Measurements from ENCODE around the gene EP400. TPM values are rescaled to one million over a fixed set of nuclear protein-coding genes. Genes with fewer than 3 reads are reported as not detected.

The EP400 gene
- polyA plus RNA-seq, 4 donors: 8.6 to 28.9 (median 12.8) TPM

DNA sequence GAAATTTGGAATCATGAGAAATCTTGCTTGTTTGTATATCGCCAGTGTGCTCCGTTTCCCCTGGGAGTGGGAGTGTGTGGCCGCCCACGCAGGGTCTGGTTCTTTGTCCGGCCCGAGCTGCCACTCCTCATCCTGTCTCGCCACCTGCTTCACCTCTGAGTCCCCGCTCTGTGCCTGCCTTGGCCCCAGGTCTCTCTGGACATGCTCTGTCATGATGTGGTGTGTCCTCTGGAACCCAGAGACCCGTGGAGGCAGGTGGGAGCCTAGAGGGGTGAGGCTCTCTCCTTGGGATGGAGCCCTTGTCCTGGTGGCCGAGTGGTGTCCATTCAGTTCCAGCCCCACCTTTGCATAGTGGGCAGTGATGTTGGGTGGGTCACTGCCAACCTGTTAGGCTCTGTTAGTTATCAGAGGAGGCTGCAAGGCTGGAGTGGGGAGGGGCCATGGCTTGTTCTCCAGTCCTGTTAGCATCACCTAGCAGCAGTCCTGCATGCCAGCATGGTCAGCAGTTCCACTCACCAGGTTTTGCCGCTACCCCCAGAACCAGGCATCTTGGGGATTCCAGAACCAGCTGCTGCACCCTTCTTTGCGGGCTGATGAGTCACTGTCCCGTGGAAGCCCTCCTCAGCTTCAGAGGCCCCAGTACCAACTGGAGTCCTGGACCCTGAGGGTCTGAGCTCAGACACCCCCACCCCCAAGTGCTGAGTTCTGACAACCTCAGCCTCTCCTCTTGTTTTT is 76.5 kb downstream of the EP400 start:
- no peak overlapping the region for H3K27ac ChIP-seq (ENCODE audit: low read depth in 1 of 3, low read length in 2 of 3)
- DNase-seq (no peak), FAIRE-seq (no peak)
- H3K4me3 ChIP-seq (ENCODE audit: low read depth in 1 of 3, low read length in 3 of 3): no peak overlapping the region
- 94 to 97% (median 95%) methylated on average over 13 of the region's 13 CpGs for WGBS, 3 donors
- H3K36me3 ChIP-seq (ENCODE audit: control insufficient read depth in 3 of 3, insufficient read depth in 2 of 3, low read depth in 1 of 3, low read length in 3 of 3): peaks cover 25 to 70% (median 42%) of the 10 kb centered on the region in 3 donors
- no peaks in the 10 kb centered on the region for H3K4me1 ChIP-seq (ENCODE audit: control insufficient read depth in 3 of 3, insufficient read depth in 2 of 3, low read depth in 1 of 3, low read length in 2 of 3)
- H3K9me3 ChIP-seq (ENCODE audit: control insufficient read depth in 2 of 2, insufficient read depth in 1 of 2, low read depth in 1 of 2, low read length in 1 of 2): no peaks in the 10 kb centered on the region
- no peaks in the 10 kb centered on the region for H3K27me3 ChIP-seq (ENCODE audit: control insufficient read depth in 3 of 3, insufficient read depth in 3 of 3, low read length in 3 of 3)

DNA sequence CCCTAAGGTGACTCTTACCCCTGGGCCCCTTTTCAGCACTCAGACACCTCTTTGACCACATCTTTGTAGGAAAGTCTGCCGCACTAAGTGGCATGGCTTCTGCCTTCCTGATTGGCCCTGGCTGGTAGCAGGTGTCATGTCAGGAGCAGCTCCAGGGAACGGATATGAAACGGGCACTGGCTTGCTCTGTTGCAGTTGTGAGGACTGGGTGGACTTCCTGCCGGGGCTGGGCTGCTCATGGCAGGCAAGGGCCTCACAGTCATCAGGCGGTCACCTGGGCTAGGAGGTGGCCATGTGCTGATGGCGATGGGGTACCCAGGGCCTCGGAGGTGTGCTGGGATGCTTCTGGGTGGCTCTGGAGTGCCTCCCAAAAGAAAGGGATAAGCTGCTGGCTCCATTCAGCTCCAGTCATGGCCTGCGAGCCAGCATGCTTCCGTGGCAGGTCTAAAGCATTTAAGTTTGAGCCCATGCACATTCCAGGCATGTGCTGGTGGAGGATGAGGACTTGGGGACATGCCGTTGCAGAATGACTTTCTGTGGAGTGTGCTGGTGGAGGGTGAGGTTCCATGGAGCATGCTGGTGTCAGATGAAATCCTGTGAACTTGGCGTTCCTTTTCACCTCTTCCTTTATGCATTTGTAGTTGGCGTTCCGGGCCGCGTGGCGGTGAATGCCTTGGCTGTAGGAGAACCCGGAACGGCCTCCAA is 77.2 kb downstream of the EP400 start:
- Histone ChIP-seq H3K27ac (ENCODE audit: low read depth in 1 of 3, low read length in 2 of 3) (no peak overlapping the region), H3K9me3 (ENCODE audit: control insufficient read depth in 2 of 2, insufficient read depth in 1 of 2, low read depth in 1 of 2, low read length in 1 of 2) (no peaks in the 10 kb centered on the region), H3K4me3 (ENCODE audit: low read depth in 1 of 3, low read length in 3 of 3) (no peak overlapping the region), H3K36me3 (ENCODE audit: control insufficient read depth in 3 of 3, insufficient read depth in 2 of 3, low read depth in 1 of 3, low read length in 3 of 3) (peaks cover 26 to 74% (median 41%) of the 10 kb centered on the region in 3 donors), H3K27me3 (ENCODE audit: control insufficient read depth in 3 of 3, insufficient read depth in 3 of 3, low read length in 3 of 3) (no peaks in the 10 kb centered on the region), H3K4me1 (ENCODE audit: control insufficient read depth in 3 of 3, insufficient read depth in 2 of 3, low read depth in 1 of 3, low read length in 2 of 3) (no peaks in the 10 kb centered on the region)
- DNase-seq (no peak), FAIRE-seq (no peak)
- 95 to 96% (median 95%) methylated on average over 18 of the region's 18 CpGs for WGBS, 3 donors

DNA sequence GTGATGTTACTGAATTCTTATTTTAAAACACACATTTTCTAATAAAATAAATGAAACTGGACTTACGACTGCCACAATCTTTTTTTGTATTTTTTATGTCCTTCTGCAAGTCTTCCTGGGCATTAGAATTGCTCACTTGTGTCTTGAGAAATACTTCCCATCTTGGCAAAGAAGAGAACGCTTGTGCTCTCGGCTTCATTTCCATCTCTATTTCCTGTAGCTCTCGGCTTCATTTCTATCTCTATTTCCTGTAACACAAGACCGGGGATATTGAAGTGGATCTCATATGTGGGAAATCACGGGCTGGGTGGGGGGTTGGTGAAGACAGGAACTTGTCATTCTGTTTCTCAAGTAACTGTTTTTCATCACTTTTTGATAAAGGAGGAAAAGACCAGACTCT is 77.9 kb downstream of the EP400 start:
- no peaks in the 10 kb centered on the region for H3K27me3 ChIP-seq (ENCODE audit: control insufficient read depth in 3 of 3, insufficient read depth in 3 of 3, low read length in 3 of 3)
- no peaks in the 10 kb centered on the region for H3K4me1 ChIP-seq (ENCODE audit: control insufficient read depth in 3 of 3, insufficient read depth in 2 of 3, low read depth in 1 of 3, low read length in 2 of 3)
- H3K27ac ChIP-seq (ENCODE audit: low read depth in 1 of 3, low read length in 2 of 3): no peak overlapping the region
- FAIRE-seq (no peak), DNase-seq (no peak)
- no peak overlapping the region for H3K4me3 ChIP-seq (ENCODE audit: low read depth in 1 of 3, low read length in 3 of 3)
- peaks cover 23 to 76% (median 41%) of the 10 kb centered on the region in 3 donors for H3K36me3 ChIP-seq (ENCODE audit: control insufficient read depth in 3 of 3, insufficient read depth in 2 of 3, low read depth in 1 of 3, low read length in 3 of 3)
- WGBS, 3 donors: 85 to 93% (median 91%) methylated on average over 6 of the region's 6 CpGs
- H3K9me3 ChIP-seq (ENCODE audit: control insufficient read depth in 2 of 2, insufficient read depth in 1 of 2, low read depth in 1 of 2, low read length in 1 of 2): no peaks in the 10 kb centered on the region

DNA sequence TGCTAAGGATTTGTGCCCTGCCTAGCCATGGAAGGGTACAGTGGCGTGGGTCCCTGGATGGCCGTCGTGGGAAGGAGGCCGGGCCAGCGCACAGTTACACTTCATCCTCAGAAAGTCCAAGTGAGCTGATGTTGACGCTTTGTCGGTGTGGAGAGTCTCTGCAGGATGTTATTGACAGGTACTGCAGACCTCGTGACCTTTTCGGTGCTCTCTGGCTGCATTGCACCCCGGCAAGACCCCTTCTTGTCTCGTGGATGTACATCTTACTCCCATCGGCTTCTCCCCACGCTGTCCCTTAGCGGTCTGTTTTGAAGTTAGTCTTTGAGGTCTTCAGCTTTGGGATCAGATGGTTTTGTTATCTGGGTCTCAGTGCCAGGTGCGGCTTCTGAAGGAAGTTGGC is 78.4 kb downstream of the EP400 start:
- Histone ChIP-seq H3K9me3 (ENCODE audit: control insufficient read depth in 2 of 2, insufficient read depth in 1 of 2, low read depth in 1 of 2, low read length in 1 of 2) (no peaks in the 10 kb centered on the region), H3K4me1 (ENCODE audit: control insufficient read depth in 3 of 3, insufficient read depth in 2 of 3, low read depth in 1 of 3, low read length in 2 of 3) (no peaks in the 10 kb centered on the region), H3K4me3 (ENCODE audit: low read depth in 1 of 3, low read length in 3 of 3) (no peak overlapping the region), H3K27me3 (ENCODE audit: control insufficient read depth in 3 of 3, insufficient read depth in 3 of 3, low read length in 3 of 3) (no peaks in the 10 kb centered on the region), H3K36me3 (ENCODE audit: control insufficient read depth in 3 of 3, insufficient read depth in 2 of 3, low read depth in 1 of 3, low read length in 3 of 3) (peaks cover 23 to 79% (median 41%) of the 10 kb centered on the region in 3 donors), H3K27ac (ENCODE audit: low read depth in 1 of 3, low read length in 2 of 3) (no peak overlapping the region)
- FAIRE-seq (no peak), DNase-seq (no peak)
- 95 to 96% (median 95%) methylated on average over 15 of the region's 15 CpGs for WGBS, 3 donors

DNA sequence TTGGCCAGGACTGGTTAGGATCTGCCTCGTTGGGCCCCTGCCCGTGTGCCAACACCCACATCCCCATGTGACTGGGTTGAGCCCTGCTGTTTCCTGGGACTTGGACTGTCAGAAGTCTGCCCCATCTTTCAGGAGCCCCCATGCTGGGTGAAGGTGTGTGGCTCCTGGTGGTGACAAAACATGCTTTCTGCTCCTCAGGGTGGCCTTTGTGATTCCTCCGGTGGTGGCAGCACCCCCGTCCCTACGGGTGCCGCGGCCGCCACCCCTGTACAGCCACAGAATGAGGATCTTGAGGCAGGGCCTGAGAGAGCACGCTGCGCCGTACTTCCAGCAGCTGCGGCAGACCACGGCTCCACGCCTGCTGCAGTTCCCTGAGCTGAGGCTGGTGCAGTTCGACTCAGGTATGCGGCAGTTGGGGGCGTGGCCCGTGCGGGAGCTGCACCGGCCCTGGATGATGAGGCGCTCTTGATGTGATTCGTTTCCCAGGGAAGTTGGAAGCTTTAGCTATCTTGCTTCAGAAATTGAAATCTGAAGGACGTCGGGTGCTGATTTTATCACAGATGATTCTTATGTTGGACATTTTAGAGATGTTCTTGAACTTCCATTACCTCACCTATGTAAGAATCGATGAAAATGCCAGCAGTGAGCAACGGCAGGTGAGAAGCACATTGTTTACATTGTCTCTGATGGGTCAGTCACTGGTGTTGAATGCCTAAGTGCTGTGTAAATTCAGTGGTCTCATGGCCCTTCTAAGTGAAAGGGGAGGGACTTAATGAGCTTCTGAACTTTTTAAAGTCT is 80.0 kb downstream of the EP400 start:
- no peak overlapping the region for H3K4me3 ChIP-seq (ENCODE audit: low read depth in 1 of 3, low read length in 3 of 3)
- no peaks in the 10 kb centered on the region for H3K9me3 ChIP-seq (ENCODE audit: control insufficient read depth in 2 of 2, insufficient read depth in 1 of 2, low read depth in 1 of 2, low read length in 1 of 2)
- FAIRE-seq (no peak), DNase-seq (no peak)
- H3K36me3 ChIP-seq (ENCODE audit: control insufficient read depth in 3 of 3, insufficient read depth in 2 of 3, low read depth in 1 of 3, low read length in 3 of 3): peaks cover 23 to 80% (median 36%) of the 10 kb centered on the region in 3 donors
- H3K27ac ChIP-seq (ENCODE audit: low read depth in 1 of 3, low read length in 2 of 3): no peak overlapping the region
- 89 to 93% (median 92%) methylated on average over 26 of the region's 26 CpGs for WGBS, 3 donors
- H3K27me3 ChIP-seq (ENCODE audit: control insufficient read depth in 3 of 3, insufficient read depth in 3 of 3, low read length in 3 of 3): no peaks in the 10 kb centered on the region
- H3K4me1 ChIP-seq (ENCODE audit: control insufficient read depth in 3 of 3, insufficient read depth in 2 of 3, low read depth in 1 of 3, low read length in 2 of 3): no peaks in the 10 kb centered on the region

DNA sequence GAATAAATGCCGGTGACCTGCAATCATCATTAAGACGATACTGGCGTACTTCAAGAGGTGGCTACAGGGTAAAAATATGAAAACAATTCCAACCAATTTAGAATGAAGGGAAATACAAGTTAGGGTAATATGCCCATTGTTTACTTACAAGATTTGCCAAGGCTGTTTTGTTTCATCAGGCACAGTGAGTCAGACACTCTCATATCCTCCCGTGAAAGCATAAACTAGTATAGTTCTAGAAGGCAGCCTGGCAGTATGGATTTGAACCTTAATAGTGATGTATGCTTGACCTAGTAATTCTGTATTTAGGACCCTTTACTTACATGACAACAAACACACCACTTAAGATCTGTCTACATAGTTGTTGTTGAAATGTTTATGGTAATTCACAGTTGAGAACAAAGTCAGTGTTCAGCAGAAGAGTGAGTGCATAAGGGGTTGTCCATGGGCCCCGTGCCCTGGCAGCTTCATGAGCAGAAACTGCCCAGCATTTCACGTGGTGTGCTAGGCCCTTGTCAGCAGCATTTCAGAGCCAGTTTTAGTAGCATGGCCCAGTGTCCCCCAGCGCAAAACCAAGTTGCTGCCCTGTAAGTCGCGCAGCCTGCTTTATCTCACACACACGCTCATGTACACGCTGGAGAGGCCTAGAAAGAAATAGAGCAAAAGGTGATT is 80.8 kb downstream of the EP400 start:
- Histone ChIP-seq H3K27ac (ENCODE audit: low read depth in 1 of 3, low read length in 2 of 3) (no peak overlapping the region), H3K4me1 (ENCODE audit: control insufficient read depth in 3 of 3, insufficient read depth in 2 of 3, low read depth in 1 of 3, low read length in 2 of 3) (no peaks in the 10 kb centered on the region), H3K27me3 (ENCODE audit: control insufficient read depth in 3 of 3, insufficient read depth in 3 of 3, low read length in 3 of 3) (no peaks in the 10 kb centered on the region), H3K4me3 (ENCODE audit: low read depth in 1 of 3, low read length in 3 of 3) (no peak overlapping the region), H3K9me3 (ENCODE audit: control insufficient read depth in 2 of 2, insufficient read depth in 1 of 2, low read depth in 1 of 2, low read length in 1 of 2) (no peaks in the 10 kb centered on the region), H3K36me3 (ENCODE audit: control insufficient read depth in 3 of 3, insufficient read depth in 2 of 3, low read depth in 1 of 3, low read length in 3 of 3) (peaks cover 23 to 80% (median 35%) of the 10 kb centered on the region in 3 donors)
- 94 to 96% (median 94%) methylated on average over 11 of the region's 11 CpGs for WGBS, 3 donors
- FAIRE-seq (no peak), DNase-seq (no peak)

DNA sequence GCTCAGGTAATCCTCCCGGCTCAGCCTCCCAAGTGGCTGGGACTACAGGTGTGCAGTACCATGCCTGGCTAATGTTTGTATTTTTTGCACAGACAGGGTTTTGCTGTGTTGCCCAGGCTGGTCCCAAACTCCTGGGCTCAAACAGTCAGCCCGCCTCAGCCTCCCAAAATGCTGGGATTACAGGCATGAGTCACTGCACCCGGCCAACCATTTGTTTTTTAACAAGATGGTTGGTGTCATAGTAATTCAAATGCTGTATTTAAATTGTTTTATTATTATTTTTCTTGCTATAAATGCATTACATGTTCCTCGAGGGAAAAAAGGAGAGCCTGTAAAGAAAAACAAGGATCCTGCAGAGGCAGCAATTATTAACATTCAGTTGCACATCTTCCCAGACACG is 83.9 kb downstream of the EP400 start:
- Histone ChIP-seq H3K36me3 (ENCODE audit: control insufficient read depth in 3 of 3, insufficient read depth in 2 of 3, low read depth in 1 of 3, low read length in 3 of 3) (peaks cover 18 to 79% (median 22%) of the 10 kb centered on the region in 3 donors), H3K4me1 (ENCODE audit: control insufficient read depth in 3 of 3, insufficient read depth in 2 of 3, low read depth in 1 of 3, low read length in 2 of 3) (no peaks in the 10 kb centered on the region), H3K9me3 (ENCODE audit: control insufficient read depth in 2 of 2, insufficient read depth in 1 of 2, low read depth in 1 of 2, low read length in 1 of 2) (no peaks in the 10 kb centered on the region), H3K27me3 (ENCODE audit: control insufficient read depth in 3 of 3, insufficient read depth in 3 of 3, low read length in 3 of 3) (no peaks in the 10 kb centered on the region), H3K4me3 (ENCODE audit: low read depth in 1 of 3, low read length in 3 of 3) (no peak overlapping the region), H3K27ac (ENCODE audit: low read depth in 1 of 3, low read length in 2 of 3) (no peak overlapping the region)
- no peak for DNase-seq
- FAIRE-seq: no peak
- WGBS, 3 donors: 91 to 96% (median 96%) methylated on average over 5 of the region's 5 CpGs

Data from small intestine (tissue), 7 donors.